Measurements from ENCODE around the gene SEMA4D. TPM values are rescaled to one million over a fixed set of nuclear protein-coding genes. Genes with fewer than 3 reads are reported as not detected.
A peak's percentile ranks its signal among the peaks of the same experiment; 100 is the strongest.

The SEMA4D gene
- total RNA-seq, 3 donors from 2014 or later (not counting 1 experiment from before 2014, with no cell fraction given): 354 to 448 (median 420) TPM

- no peaks in the 10 kb centered on the region for H3K9me3 Mint-ChIP-seq
- H3K27me3 Mint-ChIP-seq (ENCODE audit: low read depth in 2 of 2): no peaks in the 10 kb centered on the region
- TF ChIP-seq, protein P1, sequence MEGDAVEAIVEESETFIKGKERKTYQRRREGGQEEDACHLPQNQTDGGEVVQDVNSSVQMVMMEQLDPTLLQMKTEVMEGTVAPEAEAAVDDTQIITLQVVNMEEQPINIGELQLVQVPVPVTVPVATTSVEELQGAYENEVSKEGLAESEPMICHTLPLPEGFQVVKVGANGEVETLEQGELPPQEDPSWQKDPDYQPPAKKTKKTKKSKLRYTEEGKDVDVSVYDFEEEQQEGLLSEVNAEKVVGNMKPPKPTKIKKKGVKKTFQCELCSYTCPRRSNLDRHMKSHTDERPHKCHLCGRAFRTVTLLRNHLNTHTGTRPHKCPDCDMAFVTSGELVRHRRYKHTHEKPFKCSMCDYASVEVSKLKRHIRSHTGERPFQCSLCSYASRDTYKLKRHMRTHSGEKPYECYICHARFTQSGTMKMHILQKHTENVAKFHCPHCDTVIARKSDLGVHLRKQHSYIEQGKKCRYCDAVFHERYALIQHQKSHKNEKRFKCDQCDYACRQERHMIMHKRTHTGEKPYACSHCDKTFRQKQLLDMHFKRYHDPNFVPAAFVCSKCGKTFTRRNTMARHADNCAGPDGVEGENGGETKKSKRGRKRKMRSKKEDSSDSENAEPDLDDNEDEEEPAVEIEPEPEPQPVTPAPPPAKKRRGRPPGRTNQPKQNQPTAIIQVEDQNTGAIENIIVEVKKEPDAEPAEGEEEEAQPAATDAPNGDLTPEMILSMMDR (IDR thresholded peaks at IDR 0.05): no peak
- Histone ChIP-seq H3K9me3 (ENCODE audit: control insufficient read depth, insufficient read depth, low read length) (no peaks in the 10 kb centered on the region), H3K27ac (ENCODE audit: low read length) (no peak overlapping the region), H3K36me3 (ENCODE audit: control insufficient read depth, insufficient read depth, low read length) (peaks cover 94% of the 10 kb centered on the region), H3K4me3 (ENCODE audit: low read length) (no peak overlapping the region), H3K4me1 (ENCODE audit: control insufficient read depth, insufficient read depth, low read length) (peaks cover 16% of the 10 kb centered on the region), H3K27me3 (ENCODE audit: control insufficient read depth, insufficient read depth, low read length) (no peaks in the 10 kb centered on the region)
- WGBS (ENCODE audit: insufficient coverage): 93% methylated on average over 6 of the region's 6 CpGs
- H3K4me3 Mint-ChIP-seq: no peak overlapping the region
- H3K36me3 Mint-ChIP-seq: peaks cover 33% of the 10 kb centered on the region
- H3K4me1 Mint-ChIP-seq: peaks cover 24 to 25% of the 10 kb centered on the region in 2 donors
- ATAC-seq (no peak), DNase-seq (no peak)
- intact Hi-C loops (cut with micrococcal nuclease): no loop called here
- peak overlapping the region; percentile 82 to 89 for H3K27ac Mint-ChIP-seq
Observed at GRCh38 chr9:89351584-89352300, 146.2 kb downstream of the SEMA4D start.

DNA sequence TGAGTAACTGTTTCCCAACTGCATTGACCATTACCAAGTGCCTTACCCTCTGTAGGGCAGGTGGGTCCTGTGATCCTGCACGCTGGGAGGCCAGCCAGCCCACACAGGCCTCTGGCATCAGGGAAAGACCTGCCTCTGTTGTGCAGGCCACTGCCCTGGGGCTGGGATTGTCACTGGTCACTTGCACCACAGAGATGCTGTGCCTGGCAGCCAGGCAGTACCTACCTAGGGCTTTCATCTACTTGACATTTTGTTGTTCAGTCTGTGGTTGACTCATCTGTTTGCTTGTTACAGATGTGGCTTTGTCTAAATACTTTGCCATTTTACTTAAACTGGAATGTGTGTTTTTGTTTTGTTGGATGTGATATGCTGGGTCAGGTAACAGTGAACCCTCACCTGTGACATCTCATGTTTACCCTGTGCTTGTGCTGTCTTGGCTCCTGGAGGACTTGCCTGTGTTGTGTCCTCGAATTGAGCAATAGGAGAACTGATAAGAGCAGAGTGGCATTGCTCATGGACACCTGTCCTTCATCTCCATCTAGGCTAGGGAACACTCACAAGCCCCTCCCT, 146.8 kb downstream of the SEMA4D start:
- no peak overlapping the region for H3K27ac ChIP-seq (ENCODE audit: low read length)
- no peak overlapping the region for H3K4me3 Mint-ChIP-seq
- TF ChIP-seq, protein P1 (IDR thresholded peaks at IDR 0.05): no peak
- H3K36me3 ChIP-seq (ENCODE audit: control insufficient read depth, insufficient read depth, low read length): peaks cover 94% of the 10 kb centered on the region
- H3K9me3 ChIP-seq (ENCODE audit: control insufficient read depth, insufficient read depth, low read length): no peaks in the 10 kb centered on the region
- DNase-seq (no peak), ATAC-seq (no peak)
- peaks cover 37% of the 10 kb centered on the region for H3K36me3 Mint-ChIP-seq
- peaks cover 16% of the 10 kb centered on the region for H3K4me1 ChIP-seq (ENCODE audit: control insufficient read depth, insufficient read depth, low read length)
- H3K27me3 Mint-ChIP-seq (ENCODE audit: low read depth in 2 of 2): no peaks in the 10 kb centered on the region
- no peaks in the 10 kb centered on the region for H3K9me3 Mint-ChIP-seq
- peaks cover 24% of the 10 kb centered on the region in 2 donors for H3K4me1 Mint-ChIP-seq
- WGBS (ENCODE audit: insufficient coverage): 100% methylated on average over 2 of the region's 2 CpGs
- peak overlapping the region in 1 of 2 donors; percentile 82 for H3K27ac Mint-ChIP-seq
- no peaks in the 10 kb centered on the region for H3K27me3 ChIP-seq (ENCODE audit: control insufficient read depth, insufficient read depth, low read length)
- intact Hi-C loops (cut with micrococcal nuclease): no loop called here
- no peak overlapping the region for H3K4me3 ChIP-seq (ENCODE audit: low read length)

GRCh38 chr9:89349607-89350006, 148.3 kb downstream of the SEMA4D start:
- DNase-seq (no peak), ATAC-seq (no peak)
- Mint-ChIP-seq H3K36me3 (peaks cover 44% of the 10 kb centered on the region), H3K9me3 (no peaks in the 10 kb centered on the region), H3K27ac (no peak overlapping the region), H3K4me1 (peaks cover 24 to 36% of the 10 kb centered on the region in 2 donors), H3K27me3 (ENCODE audit: low read depth in 2 of 2) (no peaks in the 10 kb centered on the region), H3K4me3 (no peak overlapping the region)
- H3K4me1 ChIP-seq (ENCODE audit: control insufficient read depth, insufficient read depth, low read length): peaks cover 16% of the 10 kb centered on the region
- H3K27ac ChIP-seq (ENCODE audit: low read length): no peak overlapping the region
- intact Hi-C loops (cut with micrococcal nuclease): no loop called here
- no peaks in the 10 kb centered on the region for H3K27me3 ChIP-seq (ENCODE audit: control insufficient read depth, insufficient read depth, low read length)
- WGBS (ENCODE audit: insufficient coverage): 97% methylated on average over 6 of the region's 6 CpGs
- H3K36me3 ChIP-seq (ENCODE audit: control insufficient read depth, insufficient read depth, low read length): peaks cover 93% of the 10 kb centered on the region
- no peak overlapping the region for H3K4me3 ChIP-seq (ENCODE audit: low read length)
- no peaks in the 10 kb centered on the region for H3K9me3 ChIP-seq (ENCODE audit: control insufficient read depth, insufficient read depth, low read length)
- TF ChIP-seq, protein P1 (IDR thresholded peaks at IDR 0.05): no peak
